Muscle layer of colon (tissue), 2 donors: Measurements from ENCODE around the gene HAUS3.
"Not testable (repeated sequence)": the region's sequence is repeated elsewhere in the genome, so short reads cannot be mapped to it uniquely, and the experiment has no call there.

Experiments used
- H3K27ac ChIP-seq: one replicate; pipeline ENCODE4 v1.7.0; 2013; ENCODE audit warnings: low read depth, mild to moderate bottlenecking, low read length, moderate library complexity
- H3K27me3 ChIP-seq, 2 donors: one replicate each; pipeline ENCODE4 v1.7.0; 2013; ENCODE audit warnings: low read length in 2 of 2, mild to moderate bottlenecking in 2 of 2; ENCODE audit not compliant: insufficient read depth in 2 of 2, control insufficient read depth in 1 of 2
- H3K36me3 ChIP-seq: one replicate; pipeline ENCODE4 v1.7.0; 2013; ENCODE audit warnings: mild to moderate bottlenecking, low read length; ENCODE audit not compliant: insufficient read depth
- H3K4me1 ChIP-seq: one replicate; pipeline ENCODE4 v1.7.0; 2013; ENCODE audit warnings: mild to moderate bottlenecking, low read length; ENCODE audit not compliant: insufficient read depth
- H3K4me3 ChIP-seq, 2 donors: one replicate each; pipeline ENCODE4 v1.7.0; 2013; ENCODE audit warnings: low read length in 2 of 2, low read depth in 1 of 2, mild to moderate bottlenecking in 1 of 2, moderate library complexity in 1 of 2
- H3K9ac ChIP-seq: one replicate; pipeline ENCODE4 v1.7.0; 2013; ENCODE audit warnings: low read length
- H3K9me3 ChIP-seq: one replicate; pipeline ENCODE4 v1.7.0; 2013; ENCODE audit warnings: mild to moderate bottlenecking, low read length
- donor health status: abdominal sarcoma.
- donor health status: Adenocarcinoma of cecum.

Gene HAUS3

GRCh38 chr4:2245787-2246275 is 3.9 kb upstream of the HAUS3 start:
- Histone ChIP-seq H3K27me3 (no peaks in the 10 kb centered on the region), H3K9ac (no peak overlapping the region), H3K27ac (no peak overlapping the region), H3K4me3 (no peak overlapping the region), H3K36me3 (peaks cover 11% of the 10 kb centered on the region), H3K9me3 (no peaks in the 10 kb centered on the region), H3K4me1 (peaks cover 15% of the 10 kb centered on the region)

DNA sequence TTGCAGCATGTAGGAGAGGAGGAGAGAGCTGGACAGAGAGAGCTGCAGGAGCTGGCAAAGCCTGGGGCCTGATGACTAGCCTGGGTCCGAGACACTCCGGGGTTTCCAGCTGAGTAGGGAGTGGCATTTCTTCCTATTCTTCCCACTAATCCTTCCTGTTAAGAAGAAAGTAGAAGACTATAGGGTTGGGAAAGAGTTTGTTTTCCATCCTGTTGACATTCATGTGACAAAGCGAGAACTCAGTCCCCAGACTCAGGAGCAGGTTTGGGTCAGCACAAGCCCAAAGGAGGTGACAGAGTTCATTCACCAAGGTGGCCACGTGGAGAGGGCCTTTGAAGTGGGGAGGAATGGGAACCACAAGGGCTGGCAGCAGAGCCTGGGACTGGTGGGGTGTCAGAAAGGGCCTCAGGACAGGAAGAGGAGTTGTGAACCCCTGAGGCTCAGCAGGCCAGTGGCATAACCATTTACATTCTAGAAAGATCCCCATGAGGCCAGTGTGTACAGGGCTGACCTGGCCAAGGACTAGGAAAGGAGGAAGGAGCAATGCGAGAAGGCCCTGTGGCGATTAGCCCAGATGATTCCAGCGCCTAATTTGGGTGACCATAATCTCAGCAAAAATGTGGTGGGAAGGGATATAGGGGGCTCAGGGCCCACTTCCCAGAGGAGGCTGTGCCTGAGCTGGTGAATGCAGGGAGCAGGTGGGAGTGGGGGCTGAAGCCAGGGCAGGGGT is 3.3 kb upstream of the HAUS3 start:
- Histone ChIP-seq H3K9ac (peak overlapping the region; percentile 9), H3K9me3 (no peaks in the 10 kb centered on the region), H3K36me3 (peaks cover 6% of the 10 kb centered on the region), H3K4me3 (no peak overlapping the region), H3K27me3 (no peaks in the 10 kb centered on the region), H3K27ac (no peak overlapping the region), H3K4me1 (peaks cover 22% of the 10 kb centered on the region)

GRCh38 chr4:2243681-2244380 is 1.9 kb upstream of the HAUS3 start:
- Histone ChIP-seq H3K4me1 (peaks cover 35% of the 10 kb centered on the region), H3K9me3 (no peaks in the 10 kb centered on the region), H3K27ac (no peak overlapping the region), H3K9ac (no peak overlapping the region), H3K4me3 (no peak overlapping the region), H3K36me3 (no peaks in the 10 kb centered on the region), H3K27me3 (no peaks in the 10 kb centered on the region)

DNA sequence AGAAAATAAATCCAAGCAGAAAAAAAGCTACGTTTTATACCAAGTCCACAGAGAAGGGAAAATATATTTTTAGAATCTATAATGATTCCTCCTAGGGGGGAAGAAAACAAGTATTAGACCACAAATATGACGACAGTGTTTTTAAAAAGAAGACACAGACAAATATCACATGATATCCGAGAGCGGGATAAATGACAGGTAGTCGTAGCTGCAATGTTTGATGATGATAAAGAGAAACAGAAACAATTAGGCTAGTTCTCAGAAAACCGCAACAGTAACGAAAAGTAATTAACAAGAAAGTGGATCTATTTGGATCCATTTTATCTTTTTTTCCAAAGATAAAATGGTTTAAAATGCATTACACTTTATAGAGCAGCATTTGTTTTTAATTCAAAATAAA is 918 bp downstream of the HAUS3 start:
- H3K4me3 ChIP-seq, result peak overlapping the region in 1 of 2 donors; percentile 76
- no peak overlapping the region for H3K27ac ChIP-seq
- no peaks in the 10 kb centered on the region for H3K27me3 ChIP-seq
- peak overlapping the region; percentile 65 for H3K9ac ChIP-seq
- no peaks in the 10 kb centered on the region for H3K9me3 ChIP-seq
- peaks cover 38% of the 10 kb centered on the region for H3K4me1 ChIP-seq
- H3K36me3 ChIP-seq, result no peaks in the 10 kb centered on the region

- H3K27me3 ChIP-seq, result no peaks in the 10 kb centered on the region
- no peak overlapping the region for H3K4me3 ChIP-seq
- no peak overlapping the region for H3K9ac ChIP-seq
- peaks cover 6% of the 10 kb centered on the region for H3K36me3 ChIP-seq
- H3K27ac ChIP-seq, result no peak overlapping the region
- peaks cover 26% of the 10 kb centered on the region for H3K4me1 ChIP-seq
- no peaks in the 10 kb centered on the region for H3K9me3 ChIP-seq
Measured at GRCh38 chr4:2236944-2237666, 4.8 kb downstream of the HAUS3 start.

- Histone ChIP-seq H3K27me3 (no peaks in the 10 kb centered on the region), H3K9me3 (no peaks in the 10 kb centered on the region), H3K4me1 (no peaks in the 10 kb centered on the region), H3K9ac (no peak overlapping the region), H3K36me3 (peaks cover 6% of the 10 kb centered on the region), H3K27ac (no peak overlapping the region), H3K4me3 (no peak overlapping the region)
Measured at GRCh38 chr4:2231082-2231481, 10.8 kb downstream of the HAUS3 start.

DNA sequence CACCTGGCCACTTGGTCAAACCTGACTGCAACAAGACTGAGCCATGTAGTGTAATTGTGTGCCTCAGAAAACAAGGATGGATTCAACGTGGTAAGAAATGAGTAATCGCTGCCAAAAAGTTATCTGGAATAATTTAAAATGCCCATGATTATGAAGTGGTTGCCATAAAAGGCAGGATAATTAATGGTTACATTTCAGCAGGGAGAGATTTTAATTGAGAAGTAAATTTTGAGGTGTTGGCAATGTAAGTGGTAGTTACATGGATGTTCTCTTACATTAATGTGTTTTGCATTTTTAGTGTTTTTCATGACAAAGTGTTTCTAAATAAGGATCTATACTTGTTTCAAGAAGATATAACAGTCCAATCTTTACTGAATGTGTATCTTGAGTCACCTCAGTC is 15.7 kb downstream of the HAUS3 start:
- H3K27ac ChIP-seq, result no peak overlapping the region
- H3K27me3 ChIP-seq, result no peaks in the 10 kb centered on the region
- no peaks in the 10 kb centered on the region for H3K4me1 ChIP-seq
- no peaks in the 10 kb centered on the region for H3K9me3 ChIP-seq
- no peak overlapping the region for H3K4me3 ChIP-seq
- H3K9ac ChIP-seq, result no peak overlapping the region
- peaks cover 11% of the 10 kb centered on the region for H3K36me3 ChIP-seq

DNA sequence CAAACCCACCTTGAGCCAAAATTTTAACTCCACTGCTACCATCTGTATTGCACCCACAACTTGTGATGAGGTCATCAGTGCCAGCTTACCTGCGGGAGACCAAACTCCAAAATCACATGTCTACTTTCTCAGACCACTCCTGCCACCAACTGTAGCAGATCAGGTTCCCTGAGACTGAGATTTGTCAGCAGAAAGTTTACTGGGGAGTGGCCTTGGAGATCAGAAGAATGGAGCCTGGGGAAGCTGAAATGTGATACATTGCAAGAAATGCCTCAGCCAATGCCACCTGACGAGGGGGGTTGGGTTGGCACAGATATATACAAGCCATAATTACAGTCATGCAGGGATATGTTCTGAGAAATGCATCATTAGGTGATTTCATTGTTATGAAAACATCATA is 19.1 kb downstream of the HAUS3 start:
- Histone ChIP-seq H3K9me3 (no peaks in the 10 kb centered on the region), H3K27ac (no peak overlapping the region), H3K27me3 (no peaks in the 10 kb centered on the region), H3K4me1 (no peaks in the 10 kb centered on the region), H3K4me3 (no peak overlapping the region), H3K9ac (no peak overlapping the region), H3K36me3 (peaks cover 11% of the 10 kb centered on the region)

GRCh38 chr4:2221378-2221777 is 20.5 kb downstream of the HAUS3 start:
- not testable (repeated sequence) for H3K4me1 ChIP-seq, H3K27ac ChIP-seq, H3K9ac ChIP-seq, H3K4me3 ChIP-seq, H3K27me3 ChIP-seq, H3K9me3 ChIP-seq
- peaks cover 11% of the 10 kb centered on the region for H3K36me3 ChIP-seq

DNA sequence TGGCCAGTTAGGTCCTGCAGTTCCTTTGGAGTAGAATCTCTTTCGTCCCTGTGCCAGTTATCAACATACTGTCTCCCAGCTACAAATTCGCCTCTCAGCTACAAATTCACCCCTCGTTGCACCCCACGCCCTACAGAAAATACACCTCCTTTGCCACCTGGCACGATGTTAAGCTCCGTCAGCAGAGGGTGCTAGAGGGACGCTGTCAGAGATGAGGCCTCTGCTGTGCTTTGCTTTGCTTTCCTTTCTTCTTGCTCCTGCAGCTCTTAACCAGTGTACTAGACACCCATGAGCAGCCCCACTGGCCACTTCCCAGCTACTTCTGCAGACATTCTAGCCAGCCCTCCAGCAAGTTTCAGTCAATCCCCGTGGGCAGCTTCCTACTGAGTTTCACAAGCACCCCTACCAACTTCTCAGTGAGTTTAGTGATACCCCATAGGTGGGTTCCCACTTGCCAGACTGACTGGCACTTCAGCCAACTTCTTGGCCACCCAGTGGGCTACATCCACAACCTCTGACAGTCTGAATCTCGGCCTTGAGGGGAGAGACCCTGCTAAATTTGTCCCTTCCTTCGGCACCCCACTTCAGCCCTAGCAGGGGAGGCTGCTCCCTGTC is 21.8 kb downstream of the HAUS3 start:
- Histone ChIP-seq H3K27ac (no peak overlapping the region), H3K4me3 (no peak overlapping the region), H3K36me3 (peaks cover 11% of the 10 kb centered on the region), H3K9me3 (no peaks in the 10 kb centered on the region), H3K9ac (no peak overlapping the region), H3K27me3 (no peaks in the 10 kb centered on the region), H3K4me1 (no peaks in the 10 kb centered on the region)

- H3K36me3 ChIP-seq, result peaks cover 11% of the 10 kb centered on the region
- no peaks in the 10 kb centered on the region for H3K4me1 ChIP-seq
- no peak overlapping the region for H3K27ac ChIP-seq
- H3K27me3 ChIP-seq, result no peaks in the 10 kb centered on the region
- H3K4me3 ChIP-seq, result no peak overlapping the region
- no peak overlapping the region for H3K9ac ChIP-seq
- no peaks in the 10 kb centered on the region for H3K9me3 ChIP-seq
Measured at GRCh38 chr4:2219233-2219760, 22.6 kb downstream of the HAUS3 start.
